GM19099 (cell line): Measurements from ENCODE around the gene BCO2.

Experiments
- POLR2A ChIP-seq: IDR thresholded peaks from 3 replicates; pipeline ENCODE4 v1.6.1; 2011; ENCODE audit warnings: low read depth; ENCODE audit not compliant: insufficient read length; ENCODE audit errors: extremely low read depth

BCO2 gene

DNA sequence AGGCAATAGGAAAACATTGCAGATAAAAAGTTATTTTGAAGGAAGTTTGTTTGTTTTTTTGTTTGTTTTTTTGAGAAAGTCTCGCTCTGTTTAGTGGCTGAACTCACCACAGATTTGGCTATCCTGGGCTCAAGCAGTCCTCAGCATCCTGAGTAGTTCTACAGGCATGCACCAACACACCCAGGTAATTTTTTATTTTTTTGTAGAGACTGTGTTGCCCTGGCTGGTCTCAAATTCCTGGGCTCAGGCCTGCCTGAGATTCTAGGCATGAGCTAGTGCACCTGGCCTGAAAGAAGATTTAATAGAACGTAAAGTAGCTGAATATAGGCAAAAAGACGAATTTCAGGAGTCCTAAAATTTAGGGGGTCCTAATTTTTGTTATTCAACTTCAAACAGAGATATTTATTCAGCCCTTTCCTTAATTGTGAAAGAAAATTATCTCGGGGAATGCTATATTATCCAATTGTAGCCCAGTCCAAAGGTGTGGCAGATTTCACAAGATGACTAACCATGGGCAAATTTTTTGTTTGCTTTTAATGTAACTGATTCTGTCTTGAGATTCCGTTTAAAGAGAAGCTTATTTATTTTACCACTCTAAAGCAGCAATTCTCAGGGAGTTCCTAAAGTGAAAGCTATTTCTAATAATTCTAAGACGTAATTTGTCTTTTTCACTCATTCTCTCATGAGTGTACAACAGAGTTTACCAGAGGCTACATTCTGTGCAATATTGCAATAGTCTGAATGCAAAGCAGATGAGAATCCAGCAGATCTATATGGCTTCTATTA, 12.4 kb upstream of the BCO2 start:
- no peak for TF ChIP-seq POLR2A

- TF ChIP-seq POLR2A, result no peak
Observed at GRCh38 chr11:112163875-112164685, 11.2 kb upstream of the BCO2 start, which contains the start of gene IL18. TSS of gene IL18 (minus strand) at chr11:112164094. CDS start at chr11:112155053, 9,041 bp downstream.

DNA sequence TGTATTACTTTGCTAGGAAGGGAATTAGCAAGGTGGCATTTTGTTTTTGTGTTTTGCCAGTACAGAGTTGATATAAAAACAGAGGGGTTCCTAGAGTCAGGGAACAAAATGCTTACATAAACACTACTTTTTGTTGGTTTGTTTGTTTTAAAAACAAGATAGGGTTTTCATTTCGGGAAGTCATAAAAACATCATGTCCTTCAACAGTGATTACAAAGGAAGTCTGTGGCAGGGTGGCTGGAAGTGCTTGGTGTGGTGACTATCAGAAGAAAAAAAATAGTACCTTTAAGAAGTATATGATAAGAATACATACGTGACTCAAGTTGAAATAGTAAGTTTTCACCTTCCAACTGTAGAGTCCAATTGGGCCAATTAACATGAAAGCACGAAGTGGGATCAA, 10.3 kb upstream of the BCO2 start:
- no peak for TF ChIP-seq POLR2A

- no peak for TF ChIP-seq POLR2A
Observed at GRCh38 chr11:112166562-112166961, 8.8 kb upstream of the BCO2 start.

DNA sequence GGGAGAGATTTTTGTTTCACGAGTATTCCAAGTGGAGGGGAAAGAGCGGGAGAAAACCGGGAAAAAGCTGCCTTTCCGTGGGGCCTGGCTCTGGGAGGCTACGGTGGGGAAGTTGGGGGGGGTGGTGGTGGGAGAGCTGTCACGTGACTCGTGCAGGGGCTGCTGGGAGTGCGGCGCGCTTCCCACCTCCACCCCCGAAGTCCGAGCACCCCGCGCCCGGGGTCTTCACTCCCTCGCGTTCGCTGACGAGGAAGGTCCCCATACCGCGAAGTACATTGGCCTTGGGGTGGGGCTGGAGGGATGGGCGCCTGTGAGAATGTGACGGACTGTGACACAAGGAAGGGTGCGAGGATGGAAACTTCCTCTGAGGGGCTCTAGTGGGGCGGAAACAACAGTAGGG, 8.2 kb upstream of the BCO2 start, which contains the start of gene TEX12:
TSS of gene TEX12 (plus strand) at position 228 of the 400 bp plus-strand sequence. CDS start 1,897 bp downstream, outside the sequence.
- no peak for TF ChIP-seq POLR2A

DNA sequence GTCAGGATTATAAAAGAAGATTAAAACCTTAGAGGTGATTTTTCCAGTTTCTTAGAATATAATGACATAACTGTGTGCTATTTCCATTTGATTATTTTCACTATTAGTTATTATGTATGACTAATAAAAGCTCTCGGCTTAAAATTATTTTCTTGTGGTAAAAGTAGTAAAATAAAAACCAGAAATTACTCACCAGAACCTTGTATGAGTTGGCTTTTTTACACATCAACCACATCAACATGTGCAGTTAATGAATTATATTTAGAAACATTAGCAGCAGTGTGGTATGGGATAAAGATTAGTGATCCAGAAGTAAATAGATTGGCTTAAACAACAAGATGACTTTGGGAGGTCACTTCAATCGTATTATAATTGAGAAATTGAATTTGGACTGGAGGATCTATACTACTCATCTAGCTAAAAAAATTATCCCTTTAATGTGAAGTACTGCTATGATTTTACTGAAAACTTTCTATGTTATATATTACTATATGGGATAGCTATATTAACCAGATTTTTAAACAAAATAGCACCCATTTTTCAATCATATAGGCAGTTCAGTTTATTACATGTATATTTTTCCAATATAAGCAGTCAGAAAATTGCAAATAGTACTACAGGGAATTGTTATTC, 2.8 kb upstream of the BCO2 start:
- no peak for TF ChIP-seq POLR2A

- no peak for TF ChIP-seq POLR2A
Observed at GRCh38 chr11:112173152-112173551, 2.2 kb upstream of the BCO2 start.

GRCh38 chr11:112175599-112175952, 264 bp downstream of the BCO2 start:
- no peak for TF ChIP-seq POLR2A

- TF ChIP-seq POLR2A, result no peak
Observed at GRCh38 chr11:112176077-112176476, 765 bp downstream of the BCO2 start.

- no peak for TF ChIP-seq POLR2A
Observed at GRCh38 chr11:112177589-112177988, 2.3 kb downstream of the BCO2 start.

DNA sequence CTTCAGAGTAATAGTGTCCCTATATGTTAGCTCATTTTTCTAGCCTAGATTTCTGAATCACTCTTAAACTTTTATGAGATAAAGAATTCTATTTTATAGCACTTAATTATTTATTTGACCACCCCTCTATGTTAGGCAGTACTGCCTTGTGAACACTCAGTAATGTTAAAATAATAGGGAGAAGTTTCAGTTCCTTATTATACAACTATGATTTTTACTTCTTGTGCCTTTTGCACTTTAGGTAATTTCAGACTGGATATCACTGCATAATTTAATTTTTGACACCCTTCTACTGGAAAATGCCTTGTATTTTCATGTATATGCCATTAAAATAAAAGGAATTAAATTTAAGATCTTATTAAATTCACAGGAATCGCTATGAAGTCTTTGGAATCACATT, 3.1 kb downstream of the BCO2 start:
- no peak for TF ChIP-seq POLR2A

DNA sequence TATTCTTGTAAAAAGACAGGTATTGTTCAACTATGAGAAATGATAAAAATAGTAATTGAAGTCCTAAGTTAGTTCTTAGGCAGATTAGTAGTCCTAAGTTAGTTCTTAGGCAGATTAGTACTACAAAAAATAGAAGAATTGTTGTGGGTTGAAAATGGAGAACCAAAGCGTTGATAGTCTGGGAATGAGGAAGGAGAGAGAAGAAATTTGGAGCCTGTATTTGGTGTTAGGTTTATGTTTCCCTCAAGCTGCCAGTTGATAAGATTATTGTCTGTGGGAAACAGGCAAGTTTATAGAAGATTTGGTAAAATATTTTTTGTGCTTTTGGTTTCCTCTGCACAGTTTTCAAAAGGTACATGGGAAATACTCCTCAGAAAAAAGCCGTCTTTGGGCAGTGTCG, 3.6 kb downstream of the BCO2 start:
- TF ChIP-seq POLR2A, result no peak

- no peak for TF ChIP-seq POLR2A
Observed at GRCh38 chr11:112179601-112180000, 4.3 kb downstream of the BCO2 start.

- no peak for TF ChIP-seq POLR2A
Observed at GRCh38 chr11:112182867-112183266, 7.6 kb downstream of the BCO2 start.

- no peak for TF ChIP-seq POLR2A
Observed at GRCh38 chr11:112185883-112186282, 10.6 kb downstream of the BCO2 start.
